PC-3 (cell line): Measurements from ENCODE around the gene DHX38. TPM values are rescaled to one million over a fixed set of nuclear protein-coding genes. Genes with fewer than 3 reads are reported as not detected.

Experiments
- ATAC-seq: fragments of 200-7000 bp; cut with Tn5 transposase; 2 replicates; pipeline ENCODE4 v1.9.1; 2020; ENCODE audit warnings: mild to moderate bottlenecking, moderate library complexity
- BruUV-seq: library from RNA; stranded (reverse); fragments of 400-500 nt; replicated peaks from 2 replicates; lab custom pipeline; 2021; lab: Mats Ljungman, UMichigan
- CTCF ChIA-PET: fragments of 300-600 bp; sonication (Branson Sonifier 250); formaldehyde crosslinking; loops from one replicate; lab custom pipeline; 2022; ENCODE audit warnings: antibody characterized with exemption; lab: Charles Lee
- POLR2A ChIA-PET: fragments of 300-600 bp; sonication (Branson Sonifier 250); formaldehyde crosslinking; loops from one replicate; lab custom pipeline; 2022; ENCODE audit warnings: antibody characterized with exemption; ENCODE audit not compliant: unreplicated experiment; lab: Charles Lee
- DNase-seq: peaks from one replicate; pipeline ENCODE4 v3.0.0-alpha.2; 2015
- H2AFZ ChIP-seq: fragments of 300-600 bp; sonication (generic); 2 replicates; pipeline ENCODE4 v1.6.0; 2016; ENCODE audit warnings: antibody characterized with exemption, low read length
- H3F3A ChIP-seq: fragments of 300-600 bp; sonication (generic); one replicate; pipeline ENCODE4 v1.6.0; 2017; ENCODE audit warnings: antibody characterized with exemption, low read length, control low read depth, mild to moderate bottlenecking; ENCODE audit not compliant: unreplicated experiment
- H3K27ac ChIP-seq: fragments of 300-600 bp; sonication (generic); 2 replicates; pipeline ENCODE4 v1.5.1; 2016; ENCODE audit warnings: mild to moderate bottlenecking, low read length
- H3K27me3 ChIP-seq: fragments of 300-600 bp; sonication (generic); 2 replicates; pipeline ENCODE4 v1.6.1; 2016; ENCODE audit warnings: low read length, mixed read lengths
- H3K36me3 ChIP-seq: fragments of 300-600 bp; sonication (generic); 2 replicates; pipeline ENCODE4 v1.6.1; 2016; ENCODE audit warnings: low read depth, mixed run types, low read length, mixed read lengths
- H3K4me1 ChIP-seq: fragments of 300-600 bp; sonication (generic); 2 replicates; pipeline ENCODE4 v1.5.1; 2016; ENCODE audit warnings: low read length; ENCODE audit not compliant: insufficient read depth
- H3K4me2 ChIP-seq: fragments of 300-600 bp; sonication (generic); 2 replicates; pipeline ENCODE4 v1.6.0; 2016; ENCODE audit warnings: low read length
- H3K4me3 ChIP-seq: fragments of 300-600 bp; sonication (generic); 2 replicates; pipeline ENCODE4 v1.5.1; 2016; ENCODE audit warnings: mild to moderate bottlenecking, low read length, mixed read lengths
- H3K79me2 ChIP-seq: fragments of 300-600 bp; sonication (generic); 2 replicates; pipeline ENCODE4 v1.6.1; 2017; ENCODE audit warnings: low read length, mixed read lengths
- H3K9ac ChIP-seq: fragments of 300-600 bp; sonication (generic); 2 replicates; pipeline ENCODE4 v1.6.0; 2016; ENCODE audit warnings: mild to moderate bottlenecking, low read length
- H3K9me2 ChIP-seq: fragments of 300-600 bp; sonication (generic); replicated peaks from 2 replicates; pipeline ENCODE4 v1.6.1; 2016; ENCODE audit warnings: mixed run types, low read length, mixed read lengths
- H3K9me3 ChIP-seq: fragments of 300-600 bp; sonication (generic); 2 replicates; pipeline ENCODE4 v1.6.1; 2016; ENCODE audit warnings: low read length, mixed read lengths
- H4K20me1 ChIP-seq: fragments of 300-600 bp; sonication (generic); 2 replicates; pipeline ENCODE4 v1.6.1; 2016; ENCODE audit warnings: low read length, mixed read lengths
- EZH2 ChIP-seq: fragments of 300-600 bp; sonication (generic); IDR thresholded peaks from one replicate; pipeline ENCODE4 v1.6.1; 2017; ENCODE audit warnings: antibody characterized with exemption, mild to moderate bottlenecking, low read length; ENCODE audit not compliant: unreplicated experiment
- EZH2phosphoT487 ChIP-seq: fragments of 300-600 bp; sonication (generic); IDR thresholded peaks from 2 replicates; pipeline ENCODE4 v1.6.1; 2018; ENCODE audit warnings: mild to moderate bottlenecking, antibody characterized with exemption, low read length, borderline replicate concordance
- intact Hi-C: fragments of 100-400 bp; cut with micrococcal nuclease; formaldehyde crosslinking; loops from 2 replicates; pipeline ENCODE4 v1.9.0; 2023
- total RNA-seq: library from RNA; depleted of rRNA; stranded (reverse); fragments of >200 nt; gene quantifications from 2 replicates; pipeline ENCODE4 v1.2.3, GENCODE V29; 2014
- TF ChIP-seq, protein P1 (sequence below): fragments of 300-600 bp; sonication (generic); conservative IDR thresholded peaks from 2 replicates; pipeline ENCODE4 v1.5.1; 2017; ENCODE audit warnings: antibody characterized with exemption, low read depth, mild to moderate bottlenecking, low read length

DHX38 gene
- total RNA-seq, 1 experiment from 2014 or later, result 61.2 TPM

DNA sequence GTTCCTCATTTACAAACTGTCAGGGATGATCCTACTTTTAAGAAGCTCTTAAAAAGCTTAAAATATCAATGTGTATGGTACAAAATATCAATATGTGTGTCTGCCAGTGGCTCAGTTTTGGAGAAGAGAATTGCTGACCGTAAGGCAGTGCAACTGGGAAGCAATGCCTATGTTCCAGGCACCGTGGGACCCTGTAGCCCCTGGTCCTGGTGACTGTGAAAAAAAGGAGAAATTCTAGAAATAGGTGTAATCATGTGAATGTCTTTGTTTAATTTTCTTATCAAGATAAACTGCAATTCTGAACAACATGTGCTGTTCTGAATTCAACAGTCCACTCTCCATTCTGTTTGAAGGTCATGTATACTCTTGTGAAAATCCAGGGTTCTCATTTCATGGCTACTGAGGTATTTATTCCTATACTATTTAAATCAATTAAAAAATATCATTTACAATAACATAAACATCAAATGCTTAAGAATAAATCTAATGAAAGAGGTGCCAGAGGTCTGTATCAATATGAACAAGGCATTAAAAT, 48.8 kb upstream of the DHX38 start:
- no peaks in the 10 kb centered on the region for H3K4me1 ChIP-seq
- H3K36me3 ChIP-seq, result no peaks in the 10 kb centered on the region
- no TSS peak for BruUV-seq
- H3K27me3 ChIP-seq, result no peaks in the 10 kb centered on the region
- no peak overlapping the region for H3K4me3 ChIP-seq
- no peaks in the 10 kb centered on the region for H3F3A ChIP-seq
- no peak overlapping the region for H2AFZ ChIP-seq
- TF ChIP-seq, protein P1, sequence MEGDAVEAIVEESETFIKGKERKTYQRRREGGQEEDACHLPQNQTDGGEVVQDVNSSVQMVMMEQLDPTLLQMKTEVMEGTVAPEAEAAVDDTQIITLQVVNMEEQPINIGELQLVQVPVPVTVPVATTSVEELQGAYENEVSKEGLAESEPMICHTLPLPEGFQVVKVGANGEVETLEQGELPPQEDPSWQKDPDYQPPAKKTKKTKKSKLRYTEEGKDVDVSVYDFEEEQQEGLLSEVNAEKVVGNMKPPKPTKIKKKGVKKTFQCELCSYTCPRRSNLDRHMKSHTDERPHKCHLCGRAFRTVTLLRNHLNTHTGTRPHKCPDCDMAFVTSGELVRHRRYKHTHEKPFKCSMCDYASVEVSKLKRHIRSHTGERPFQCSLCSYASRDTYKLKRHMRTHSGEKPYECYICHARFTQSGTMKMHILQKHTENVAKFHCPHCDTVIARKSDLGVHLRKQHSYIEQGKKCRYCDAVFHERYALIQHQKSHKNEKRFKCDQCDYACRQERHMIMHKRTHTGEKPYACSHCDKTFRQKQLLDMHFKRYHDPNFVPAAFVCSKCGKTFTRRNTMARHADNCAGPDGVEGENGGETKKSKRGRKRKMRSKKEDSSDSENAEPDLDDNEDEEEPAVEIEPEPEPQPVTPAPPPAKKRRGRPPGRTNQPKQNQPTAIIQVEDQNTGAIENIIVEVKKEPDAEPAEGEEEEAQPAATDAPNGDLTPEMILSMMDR, result no peak
- no peak for TF ChIP-seq EZH2
- no peak for TF ChIP-seq EZH2phosphoT487
- H3K27ac ChIP-seq, result no peak overlapping the region
- H3K9me3 ChIP-seq, result no peaks in the 10 kb centered on the region
- ATAC-seq (no peak), DNase-seq (no peak)
- no peaks in the 10 kb centered on the region for H4K20me1 ChIP-seq
- CTCF ChIA-PET, result no interaction called here
- POLR2A ChIA-PET, result no interaction called here
- no peaks in the 10 kb centered on the region for H3K9me2 ChIP-seq
- no peak overlapping the region for H3K4me2 ChIP-seq
- H3K79me2 ChIP-seq, result no peaks in the 10 kb centered on the region
- H3K9ac ChIP-seq, result no peak overlapping the region
- intact Hi-C loops, result no loop called here

DNA sequence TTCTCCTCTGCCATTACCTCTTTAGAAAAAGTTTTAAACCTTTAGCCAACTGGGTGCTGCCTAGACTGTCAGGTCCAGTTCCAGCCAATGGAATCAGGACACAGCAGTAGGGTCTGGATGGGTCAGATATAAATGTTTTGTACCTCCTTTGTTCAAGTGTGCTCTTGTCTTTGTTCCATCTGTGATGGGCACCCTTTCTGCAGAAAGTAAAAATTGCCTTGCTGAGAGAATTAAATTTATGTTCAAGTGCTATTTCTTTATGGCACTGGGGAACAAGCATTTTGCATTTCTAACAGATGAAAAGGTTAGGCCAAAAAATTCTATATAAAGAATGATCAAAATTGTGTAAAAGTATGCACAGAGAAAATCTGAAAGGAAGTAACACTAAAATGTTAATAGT, 44.5 kb upstream of the DHX38 start:
- 0 out of 2 replicates have a peak, but pooled peaks cover 5% of the 10 kb centered on the region for H3K27me3 ChIP-seq
- H3K9me3 ChIP-seq, result no peaks in the 10 kb centered on the region
- H3K4me3 ChIP-seq, result no peak overlapping the region
- no peaks in the 10 kb centered on the region for H3F3A ChIP-seq
- no peaks in the 10 kb centered on the region for H3K36me3 ChIP-seq
- ATAC-seq (no peak), DNase-seq (no peak)
- no peak for TF ChIP-seq EZH2
- no peak for TF ChIP-seq EZH2phosphoT487
- TF ChIP-seq, protein P1, result no peak
- no TSS peak for BruUV-seq
- H3K9ac ChIP-seq, result no peak overlapping the region
- ChIA-PET POLR2A (no interaction called here), CTCF (no interaction called here)
- H3K27ac ChIP-seq, result no peak overlapping the region
- H2AFZ ChIP-seq, result no peak overlapping the region
- no peaks in the 10 kb centered on the region for H3K4me1 ChIP-seq
- H4K20me1 ChIP-seq, result no peaks in the 10 kb centered on the region
- H3K4me2 ChIP-seq, result no peak overlapping the region
- H3K9me2 ChIP-seq, result no peaks in the 10 kb centered on the region
- intact Hi-C loops, result no loop called here
- H3K79me2 ChIP-seq, result no peaks in the 10 kb centered on the region

GRCh38 chr16:72050769-72051464, 42.7 kb upstream of the DHX38 start:
- Histone ChIP-seq H3K4me1 (no peaks in the 10 kb centered on the region), H3K9me3 (no peaks in the 10 kb centered on the region), H3K9me2 (no peaks in the 10 kb centered on the region), H3K4me2 (no peak overlapping the region), H2AFZ (no peak overlapping the region), H4K20me1 (no peaks in the 10 kb centered on the region), H3F3A (no peaks in the 10 kb centered on the region), H3K27me3 (peaks cover 10% of the 10 kb centered on the region; the same call in 1 of the 2 replicates), H3K27ac (no peak overlapping the region), H3K79me2 (no peaks in the 10 kb centered on the region), H3K4me3 (no peak overlapping the region), H3K36me3 (no peaks in the 10 kb centered on the region), H3K9ac (no peak overlapping the region)
- POLR2A ChIA-PET, result no interaction called here
- BruUV-seq, result no TSS peak
- TF ChIP-seq EZH2 (no peak), EZH2phosphoT487 (no peak)
- TF ChIP-seq, protein P1, result no peak
- DNase-seq, result no peak
- no peak for ATAC-seq
- intact Hi-C loops, result no loop called here
- CTCF ChIA-PET, result no interaction called here
